IPS DF 19.7 (cell line): ENCODE data around the gene FGFR4.
A peak's percentile ranks its signal among the peaks of the same experiment; 100 is the strongest.
"Not testable (repeated sequence)": the region's sequence is repeated elsewhere in the genome, so short reads cannot be mapped to it uniquely, and the experiment has no call there.

Source experiments
- DNase-seq: peaks from one replicate; pipeline ENCODE4 v3.0.0-alpha.2; 2013; ENCODE audit warnings: low read depth, low spot score

The FGFR4 gene

DNA sequence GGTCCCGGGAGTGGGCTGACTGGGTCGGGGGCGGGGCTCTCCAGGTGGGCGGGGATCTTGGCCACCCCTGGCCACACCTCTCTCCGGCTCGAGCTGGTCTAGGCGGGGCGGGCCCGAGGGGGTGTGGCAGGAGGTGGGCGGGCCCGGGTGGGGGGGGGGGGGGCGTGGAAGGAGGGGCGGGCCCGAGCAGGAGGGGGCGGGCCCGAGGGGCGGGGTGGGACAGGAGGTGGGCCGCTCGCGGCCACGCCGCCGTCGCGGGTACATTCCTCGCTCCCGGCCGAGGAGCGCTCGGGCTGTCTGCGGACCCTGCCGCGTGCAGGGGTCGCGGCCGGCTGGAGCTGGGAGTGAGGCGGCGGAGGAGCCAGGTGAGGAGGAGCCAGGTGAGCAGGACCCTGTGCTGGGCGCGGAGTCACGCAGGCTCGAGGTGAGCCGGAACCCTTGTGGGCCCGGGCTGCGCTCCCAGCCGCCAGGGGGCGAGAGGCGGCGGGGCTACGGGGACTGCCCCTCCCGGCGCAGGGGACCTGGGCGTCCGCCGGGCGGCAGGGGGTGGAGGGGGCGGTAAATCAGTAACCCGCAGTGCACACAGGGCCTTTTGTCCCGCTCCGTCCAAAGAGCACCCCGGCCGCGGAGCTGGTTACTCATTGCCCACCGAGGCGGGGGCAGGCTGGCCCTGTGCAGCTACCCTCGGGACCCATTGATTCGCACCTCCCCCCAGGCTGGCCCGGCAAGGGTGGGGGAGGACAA is at the start of gene FGFR4:
Gene FGFR4 (plus strand): TSS at position 262 of the 744 bp plus-strand sequence. CDS start 2,688 bp downstream, outside the sequence.
- DNase-seq, result no peak

DNA sequence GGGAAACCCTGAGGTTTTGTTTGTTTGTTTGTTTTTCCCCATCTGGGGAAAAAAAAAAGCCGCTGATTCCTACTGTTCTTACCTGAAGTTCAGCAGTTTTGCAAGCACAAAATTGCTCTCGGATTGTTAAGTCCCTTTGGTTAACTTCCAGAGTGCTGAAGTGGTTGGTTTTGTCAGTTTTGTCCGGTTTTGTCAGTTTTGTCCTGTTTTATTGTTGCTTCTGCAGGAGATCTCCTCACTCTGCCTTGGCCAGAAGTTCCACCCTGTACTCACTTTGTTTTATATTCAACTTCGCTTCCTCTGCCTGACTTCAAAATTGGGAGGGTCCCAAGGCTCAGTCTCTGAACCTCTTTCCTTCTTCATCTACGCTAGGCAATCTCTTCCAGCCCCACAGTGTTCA is 49.8 kb upstream of the FGFR4 start:
- DNase-seq, result no peak

- no peak for DNase-seq
These were observed 45.8 kb upstream of the FGFR4 start for GRCh38 chr5:177040814-177041420.

- no peak for DNase-seq
These were observed 44.8 kb upstream of the FGFR4 start for GRCh38 chr5:177041936-177042335.

GRCh38 chr5:177043114-177043513 is 43.6 kb upstream of the FGFR4 start:
- DNase-seq, result no peak

DNA sequence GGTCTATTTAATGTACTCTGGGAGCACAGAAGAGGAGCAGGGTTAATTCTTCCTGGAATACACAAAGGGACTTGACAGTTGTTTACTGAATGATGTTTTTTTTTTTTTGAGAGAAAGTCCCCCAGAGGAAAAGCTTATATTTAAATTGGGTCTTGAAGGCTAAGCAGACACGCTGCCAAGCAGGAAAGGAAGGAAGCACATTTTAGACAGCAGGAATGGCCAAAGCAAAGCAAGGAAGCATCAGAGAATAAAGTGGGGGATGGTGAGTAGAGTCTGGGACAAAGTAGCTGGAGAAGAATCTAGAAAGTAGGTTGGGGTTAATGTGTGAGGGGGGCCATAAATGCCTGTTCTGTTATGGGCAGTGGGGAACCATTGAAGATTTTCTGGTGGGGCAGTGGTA is 42.8 kb upstream of the FGFR4 start:
- DNase-seq, result no peak

GRCh38 chr5:177044641-177045040 is 42.1 kb upstream of the FGFR4 start:
- no peak for DNase-seq

DNA sequence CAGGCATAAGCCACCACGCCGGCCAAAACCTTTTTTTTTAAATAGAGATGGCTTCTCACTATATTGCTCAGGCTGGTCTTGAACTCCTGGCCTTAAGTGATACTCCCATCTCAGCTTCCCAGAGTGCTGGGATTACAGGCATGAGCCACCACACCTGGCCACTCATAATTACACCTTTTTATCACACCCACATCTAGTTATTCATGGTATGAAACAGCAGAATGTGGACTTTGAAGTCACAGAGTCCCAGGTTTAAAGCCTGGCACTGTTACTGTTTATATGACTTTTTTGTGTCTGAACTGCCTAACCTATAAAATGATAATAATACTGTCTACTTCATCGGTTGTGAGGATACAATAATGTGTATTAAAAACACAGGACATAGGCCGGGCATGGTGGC is 41.1 kb upstream of the FGFR4 start:
- DNase-seq, result no peak

GRCh38 chr5:177048531-177048930 is 38.2 kb upstream of the FGFR4 start:
- not testable (repeated sequence) for DNase-seq

DNA sequence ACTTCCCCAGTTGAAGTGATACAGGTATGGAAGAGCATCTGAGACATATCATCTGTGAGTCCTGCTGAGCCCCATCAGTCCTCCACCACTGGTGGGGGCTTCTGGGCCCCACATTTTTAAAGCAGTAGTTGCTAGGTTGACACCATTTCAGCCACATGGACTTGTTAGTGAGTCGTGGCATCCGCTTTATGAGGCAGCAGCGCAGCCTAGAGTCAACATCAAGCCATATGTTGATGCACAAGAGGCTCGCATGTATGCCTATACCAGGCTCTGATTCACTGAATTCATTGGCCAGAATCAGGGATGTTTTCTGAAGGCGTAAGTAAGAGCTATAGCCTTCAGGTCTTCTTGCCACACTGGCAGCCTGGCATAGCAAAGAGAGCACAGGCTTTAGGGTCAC is 37.4 kb upstream of the FGFR4 start:
- no peak for DNase-seq

DNA sequence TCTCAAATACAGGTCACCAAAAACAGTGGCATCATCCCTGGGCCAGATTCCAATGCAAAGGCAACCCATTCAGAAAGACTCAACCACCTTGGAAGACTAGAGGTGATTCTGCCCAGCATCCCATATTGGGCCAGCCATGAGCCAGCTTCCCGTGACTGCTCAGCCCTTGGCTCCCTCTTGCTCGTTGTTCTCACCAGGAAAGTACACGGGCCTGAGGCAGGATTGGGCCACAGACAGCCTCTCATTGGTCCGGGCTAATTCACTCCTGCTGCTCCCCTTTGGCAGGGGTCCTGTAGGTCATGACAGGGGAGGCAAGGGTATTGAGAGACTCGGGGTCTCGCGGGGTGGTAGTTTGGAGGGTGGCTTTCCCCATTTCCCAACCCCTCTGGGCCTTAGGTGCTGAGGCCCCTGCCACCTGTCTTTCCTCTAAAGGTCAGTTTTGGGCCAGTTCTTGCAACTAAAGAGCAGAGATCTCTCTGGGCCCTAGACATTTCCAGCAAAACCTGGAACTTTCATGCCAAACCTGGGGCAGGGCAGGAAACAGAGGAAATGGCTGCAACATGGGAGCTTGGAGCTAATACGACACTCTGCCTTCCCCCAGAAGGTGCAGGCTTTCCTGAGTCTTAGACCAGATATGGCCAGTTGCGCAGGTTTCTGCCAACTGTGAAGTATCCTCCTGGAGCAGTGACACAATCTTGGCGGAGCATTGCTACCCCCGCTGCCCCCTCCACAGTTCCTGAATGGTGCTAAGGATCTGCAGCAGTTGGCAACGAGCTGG is 22.0 kb upstream of the FGFR4 start:
- no peak for DNase-seq

GRCh38 chr5:177065491-177065890 is 21.2 kb upstream of the FGFR4 start:
- no peak for DNase-seq

GRCh38 chr5:177066224-177066623 is 20.5 kb upstream of the FGFR4 start:
- no peak for DNase-seq

GRCh38 chr5:177067503-177067902 is 19.2 kb upstream of the FGFR4 start:
- DNase-seq, result no peak

DNA sequence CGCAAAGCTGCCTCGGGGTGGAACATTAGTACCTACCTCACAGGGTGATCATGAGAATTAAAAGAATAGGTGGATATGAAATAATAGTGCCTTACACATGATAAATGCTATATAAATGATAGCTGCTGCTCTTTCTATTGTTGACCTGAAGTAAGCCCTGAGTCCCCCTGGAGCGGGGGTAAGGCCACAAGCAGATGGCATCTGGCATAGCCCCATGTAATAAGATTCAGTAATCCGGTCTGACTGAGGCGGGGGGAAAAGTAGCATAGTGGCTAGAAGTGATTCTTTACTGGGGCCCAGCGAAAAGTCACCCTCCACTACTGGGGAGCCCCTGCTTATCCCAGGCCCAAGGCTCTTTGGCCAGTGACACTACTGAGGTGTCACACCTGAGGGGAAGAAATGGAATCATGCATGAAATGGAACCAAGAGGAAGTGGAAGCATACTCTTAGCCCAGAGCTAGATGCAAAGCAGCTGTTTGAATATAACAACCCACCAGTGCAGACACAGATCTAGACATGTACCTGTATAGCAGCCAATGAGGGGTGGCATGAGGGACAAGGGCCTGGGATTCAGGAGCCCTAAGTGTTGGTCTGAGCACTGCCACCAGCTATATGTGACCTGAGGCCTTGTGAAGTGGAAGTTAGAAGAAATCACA is 16.1 kb upstream of the FGFR4 start:
- DNase-seq, result no peak

DNA sequence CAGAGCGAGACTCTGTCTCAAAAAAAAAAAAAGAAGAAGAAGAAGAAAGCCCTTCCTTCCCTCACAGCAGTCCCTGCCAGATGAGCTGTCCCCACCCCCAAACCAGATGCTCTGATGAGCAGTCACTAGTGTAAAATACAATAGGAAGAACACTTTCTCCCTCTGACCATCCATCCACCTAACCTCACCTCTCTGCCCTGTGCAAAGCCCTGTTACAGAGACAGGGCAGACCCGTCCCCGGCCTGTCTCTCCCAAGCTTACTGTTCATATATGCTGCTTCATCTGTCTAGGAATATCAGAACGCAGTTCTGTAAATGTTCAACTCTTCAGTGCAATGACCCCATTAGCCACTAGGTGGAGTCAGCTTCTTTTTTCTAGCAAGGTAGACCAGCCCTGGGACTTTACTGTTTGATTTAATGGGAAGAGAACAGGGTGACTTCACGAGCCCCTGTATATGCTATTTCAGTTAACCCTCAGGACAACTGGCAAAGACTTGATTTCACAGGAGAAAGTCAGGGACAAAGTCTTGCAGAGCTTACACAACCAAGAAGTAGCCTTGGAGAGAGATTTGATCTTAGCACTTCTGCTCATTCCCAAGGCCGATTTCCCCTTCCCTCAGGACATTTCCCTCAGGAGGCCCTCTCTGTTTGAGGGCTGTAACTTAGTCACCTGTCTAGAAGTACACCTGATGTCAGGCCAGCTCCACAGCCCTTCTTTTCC is 14.9 kb upstream of the FGFR4 start:
- DNase-seq, result peak; percentile 59

DNA sequence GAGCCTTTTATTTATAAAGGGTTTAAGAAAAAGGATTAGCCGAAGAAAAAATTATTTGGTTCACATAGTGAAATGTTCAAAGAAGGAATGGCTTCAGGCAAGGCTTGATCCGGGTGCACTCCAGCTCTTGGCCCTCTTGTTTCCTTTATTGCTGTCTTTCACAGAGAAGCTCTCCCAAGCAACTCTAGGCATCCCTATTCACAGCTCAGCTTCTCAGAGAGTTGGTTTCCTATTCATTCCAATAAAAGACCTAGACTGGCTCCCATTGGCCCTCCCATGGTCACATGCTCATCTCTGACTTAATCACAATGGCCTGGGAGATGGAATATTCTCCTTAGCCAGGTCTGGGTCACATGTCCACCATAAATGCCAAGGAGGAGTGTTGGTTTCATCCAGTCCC is 9.4 kb upstream of the FGFR4 start:
- DNase-seq, result no peak

DNA sequence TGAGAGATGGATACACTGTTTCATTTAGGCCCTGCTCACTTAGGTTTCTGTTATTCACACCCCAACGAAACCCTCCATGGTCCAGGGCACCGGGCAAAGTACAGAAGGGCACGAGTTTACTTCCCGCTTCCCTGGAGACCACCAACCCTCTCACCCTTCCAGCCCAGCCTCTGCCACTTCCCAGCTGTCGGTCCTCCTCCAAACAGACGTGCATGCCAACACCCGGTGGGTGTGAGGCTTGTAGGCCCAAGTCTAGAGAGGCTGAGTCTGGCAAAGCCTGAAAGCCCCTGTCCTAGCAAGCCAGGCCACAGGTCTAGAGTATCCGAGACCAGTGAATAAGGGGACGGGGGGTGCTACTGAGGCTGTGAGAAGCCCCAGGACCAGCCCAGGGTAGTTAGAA is 7.1 kb upstream of the FGFR4 start:
- DNase-seq, result no peak

GRCh38 chr5:177080265-177080664 is 6.5 kb upstream of the FGFR4 start:
- DNase-seq, result no peak

- DNase-seq, result no peak
These were observed 4.9 kb upstream of the FGFR4 start for GRCh38 chr5:177081859-177082258.

GRCh38 chr5:177083357-177083756 is 3.4 kb upstream of the FGFR4 start:
- no peak for DNase-seq

- DNase-seq, result no peak
These were observed 2.5 kb upstream of the FGFR4 start for GRCh38 chr5:177084175-177084574.
